ENCODE measurements around the gene GRM7. TPM values are rescaled to one million over a fixed set of nuclear protein-coding genes. Genes with fewer than 3 reads are reported as not detected.

Gene GRM7
- total RNA-seq, 1 donor from 2014 or later = not detected

DNA sequence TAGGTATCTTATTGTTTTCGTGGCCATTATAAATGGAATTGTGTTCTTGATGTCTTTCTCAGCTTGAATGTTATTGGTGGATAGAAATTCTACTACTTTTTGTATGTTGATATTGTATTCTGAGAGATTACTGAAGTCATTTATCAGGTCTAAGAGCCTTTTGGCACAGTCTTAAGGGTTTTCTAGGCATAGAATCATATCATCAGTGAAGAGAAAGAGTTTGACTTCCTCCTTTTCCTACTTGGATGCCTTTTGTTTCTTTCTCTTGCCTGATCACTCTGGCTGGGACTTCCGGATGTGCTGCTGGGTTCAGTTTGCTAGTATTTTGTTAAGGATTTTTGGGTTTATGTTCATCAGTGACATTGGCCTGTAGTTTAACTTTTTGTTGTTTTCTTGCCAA, 527.1 kb downstream of the GRM7 start:
- FAIRE-seq = no peak
- no peak for TF ChIP-seq CTCF (IDR thresholded peaks at IDR 0.05; ENCODE audit: insufficient read depth, low read length, severe bottlenecking)
- Histone ChIP-seq H3K4me3 (ENCODE audit: low read depth, low read length) (no peak overlapping the region), H3K27me3 (ENCODE audit: control insufficient read depth, insufficient read depth, low read length) (no peaks in the 10 kb centered on the region), H3K36me3 (ENCODE audit: control insufficient read depth, insufficient read depth, low read length) (no peaks in the 10 kb centered on the region)
- no peak for DNase-seq (ENCODE audit: low read depth)

DNA sequence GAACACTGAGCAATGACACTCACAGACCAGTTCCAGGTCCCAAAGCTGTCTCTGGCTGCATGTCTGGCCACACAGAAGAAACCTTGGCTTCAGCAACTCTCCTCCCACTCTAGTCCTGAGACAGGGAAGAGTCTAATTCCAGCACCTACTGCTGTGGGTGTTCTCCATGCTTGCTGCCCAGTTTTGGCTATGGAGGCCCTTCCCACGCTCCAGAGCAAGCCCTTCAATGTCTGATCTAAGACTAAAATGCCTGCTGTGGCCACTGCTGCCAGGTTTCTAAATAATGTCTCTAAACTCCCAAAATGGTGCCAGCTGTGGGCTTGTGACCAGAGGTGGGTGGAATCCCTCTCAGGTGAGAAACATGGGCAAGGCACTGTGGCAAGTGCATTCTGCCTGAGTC, 531.3 kb downstream of the GRM7 start:
- no peak for TF ChIP-seq CTCF (IDR thresholded peaks at IDR 0.05; ENCODE audit: insufficient read depth, low read length, severe bottlenecking)
- no peak for FAIRE-seq
- DNase-seq (ENCODE audit: low read depth) = no peak
- Histone ChIP-seq H3K4me3 (ENCODE audit: low read depth, low read length) (no peak overlapping the region), H3K36me3 (ENCODE audit: control insufficient read depth, insufficient read depth, low read length) (no peaks in the 10 kb centered on the region), H3K27me3 (ENCODE audit: control insufficient read depth, insufficient read depth, low read length) (no peaks in the 10 kb centered on the region)

- H3K4me3 ChIP-seq (ENCODE audit: low read depth, low read length) = no peak overlapping the region
- FAIRE-seq (no peak), DNase-seq (ENCODE audit: low read depth) (no peak)
- TF ChIP-seq CTCF (IDR thresholded peaks at IDR 0.05; ENCODE audit: insufficient read depth, low read length, severe bottlenecking) = no peak
- H3K27me3 ChIP-seq (ENCODE audit: control insufficient read depth, insufficient read depth, low read length) = no peaks in the 10 kb centered on the region
- no peaks in the 10 kb centered on the region for H3K36me3 ChIP-seq (ENCODE audit: control insufficient read depth, insufficient read depth, low read length)
Measured at GRCh38 chr3:7393944-7394605, 533.2 kb downstream of the GRM7 start.

DNA sequence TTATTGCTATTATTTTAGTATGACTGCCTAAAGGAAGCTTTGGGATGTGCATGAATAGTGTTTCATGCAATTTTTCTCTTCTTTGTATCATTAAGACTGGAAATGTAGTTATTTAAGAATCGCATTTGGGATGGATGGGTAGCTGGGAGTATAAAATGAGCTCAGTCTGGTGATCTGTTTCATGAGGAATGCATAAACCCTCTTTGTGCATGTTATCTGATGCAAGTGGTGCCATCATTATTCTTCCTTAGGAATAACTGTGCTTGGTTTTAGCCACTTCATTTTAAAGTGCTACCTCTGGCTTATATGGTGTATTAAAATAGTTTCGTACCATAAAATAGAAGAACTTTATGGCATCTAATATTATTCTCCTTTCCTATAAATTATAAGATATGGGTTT, 535.6 kb downstream of the GRM7 start:
- Histone ChIP-seq H3K4me3 (ENCODE audit: low read depth, low read length) (no peak overlapping the region), H3K27me3 (ENCODE audit: control insufficient read depth, insufficient read depth, low read length) (no peaks in the 10 kb centered on the region), H3K36me3 (ENCODE audit: control insufficient read depth, insufficient read depth, low read length) (no peaks in the 10 kb centered on the region)
- DNase-seq (ENCODE audit: low read depth) (peak; percentile 4), FAIRE-seq (no peak)
- TF ChIP-seq CTCF (IDR thresholded peaks at IDR 0.05; ENCODE audit: insufficient read depth, low read length, severe bottlenecking) = no peak

DNA sequence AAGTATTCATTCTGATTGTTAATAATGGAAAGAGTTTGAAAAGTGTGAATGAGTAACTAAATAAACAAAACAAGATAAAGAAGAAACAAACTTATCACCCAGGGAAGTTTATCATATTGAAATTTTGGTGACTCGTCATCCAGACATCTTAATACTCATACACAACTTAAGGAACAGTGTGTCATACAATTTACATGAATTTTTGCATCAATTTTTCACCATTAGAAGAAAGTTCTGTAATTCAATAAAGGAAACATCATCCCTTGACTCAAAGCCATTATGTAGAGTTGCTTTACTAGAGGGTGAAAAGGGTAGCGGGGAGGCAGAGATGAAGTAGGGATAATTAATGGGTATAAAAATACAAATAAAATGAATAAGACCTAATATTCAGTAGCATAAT, 536.2 kb downstream of the GRM7 start:
- no peaks in the 10 kb centered on the region for H3K36me3 ChIP-seq (ENCODE audit: control insufficient read depth, insufficient read depth, low read length)
- no peak for TF ChIP-seq CTCF (IDR thresholded peaks at IDR 0.05; ENCODE audit: insufficient read depth, low read length, severe bottlenecking)
- no peaks in the 10 kb centered on the region for H3K27me3 ChIP-seq (ENCODE audit: control insufficient read depth, insufficient read depth, low read length)
- DNase-seq (ENCODE audit: low read depth) (peak; percentile 84), FAIRE-seq (no peak)
- no peak overlapping the region for H3K4me3 ChIP-seq (ENCODE audit: low read depth, low read length)

GRCh38 chr3:7400360-7400759, 539.4 kb downstream of the GRM7 start:
- no peak for TF ChIP-seq CTCF (IDR thresholded peaks at IDR 0.05; ENCODE audit: insufficient read depth, low read length, severe bottlenecking)
- no peak overlapping the region for H3K4me3 ChIP-seq (ENCODE audit: low read depth, low read length)
- H3K36me3 ChIP-seq (ENCODE audit: control insufficient read depth, insufficient read depth, low read length) = no peaks in the 10 kb centered on the region
- no peaks in the 10 kb centered on the region for H3K27me3 ChIP-seq (ENCODE audit: control insufficient read depth, insufficient read depth, low read length)
- FAIRE-seq (no peak), DNase-seq (ENCODE audit: low read depth) (no peak)

Measured in bronchial epithelial cell (primary cell).